Cerebellar cortex (tissue), 1 donor: Measurements from ENCODE around the gene NT5C3B.
"Not testable (repeated sequence)": the region's sequence is repeated elsewhere in the genome, so short reads cannot be mapped to it uniquely, and the experiment has no call there.

ENCODE experiments used
- DNase-seq: peaks from one replicate; pipeline ENCODE4 v3.0.0-alpha.2; 2015; ENCODE audit warnings: low spot score

Gene NT5C3B

GRCh38 chr17:41784207-41784744 is 51.8 kb downstream of the NT5C3B start:
- DNase-seq, result no peak

GRCh38 chr17:41782142-41782541 is 53.9 kb downstream of the NT5C3B start:
- DNase-seq, result no peak

GRCh38 chr17:41781404-41782110 is 54.5 kb downstream of the NT5C3B start:
- DNase-seq, result no peak

GRCh38 chr17:41779954-41780353 is 56.1 kb downstream of the NT5C3B start:
- no peak for DNase-seq

- peak; percentile 83 for DNase-seq
These were observed 58.4 kb downstream of the NT5C3B start for GRCh38 chr17:41777574-41778188.

GRCh38 chr17:41777157-41777573 is 58.9 kb downstream of the NT5C3B start:
- no peak for DNase-seq

- DNase-seq, result not testable (repeated sequence)
These were observed 59.7 kb downstream of the NT5C3B start for GRCh38 chr17:41776262-41776900.

- no peak for DNase-seq
These were observed 60.4 kb downstream of the NT5C3B start for GRCh38 chr17:41775394-41776226.
